GM21390 (cell line): ENCODE measurements around the gene ARHGEF7.
A peak's percentile ranks its signal among the peaks of the same experiment; 100 is the strongest.

Source experiments
- ATAC-seq: cut with Tn5 transposase; IDR thresholded peaks from one replicate; pipeline ENCODE4 v1.9.1; 2021; ENCODE audit not compliant: unreplicated experiment

ARHGEF7 gene

DNA sequence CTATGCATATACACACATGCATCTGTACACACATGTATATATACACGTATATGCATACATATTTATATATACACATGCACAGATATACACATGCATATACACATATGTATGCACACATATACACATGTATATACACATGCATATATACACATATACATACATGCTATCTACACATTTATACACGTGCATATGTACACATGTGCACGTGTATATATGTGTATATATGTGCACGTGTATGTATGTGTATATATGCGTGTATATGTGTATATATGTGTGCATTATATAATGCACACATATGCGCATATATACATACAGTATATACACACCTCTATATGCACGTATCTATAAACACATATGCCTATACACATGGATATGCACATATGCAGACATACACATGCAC is 17.8 kb downstream of the ARHGEF7 start:
- ATAC-seq = no peak

DNA sequence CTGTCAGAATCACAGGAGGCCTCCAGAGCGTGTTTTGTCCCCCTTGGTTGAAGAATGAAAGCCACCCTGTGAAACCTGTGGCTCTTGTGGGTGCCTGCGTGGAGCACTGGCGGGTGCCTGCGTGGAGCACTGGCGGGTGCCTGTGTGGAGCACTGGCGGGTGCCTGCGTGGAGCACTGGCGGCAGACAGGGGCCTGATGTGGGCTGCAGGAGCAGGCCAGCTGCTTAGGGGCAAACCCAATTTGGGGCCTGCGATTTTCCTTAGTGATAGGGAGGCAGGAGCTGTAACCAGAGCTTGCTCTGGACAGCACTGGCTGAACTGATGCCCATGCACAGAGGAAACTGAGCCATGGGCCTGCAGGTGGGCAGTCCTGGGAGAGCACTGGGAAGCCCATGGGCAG is 24.3 kb downstream of the ARHGEF7 start:
- ATAC-seq = no peak

- no peak for ATAC-seq
Observed at GRCh38 chr13:111139873-111140561, 24.9 kb downstream of the ARHGEF7 start.

- ATAC-seq = no peak
Observed at GRCh38 chr13:111140562-111141105, 25.5 kb downstream of the ARHGEF7 start.

- no peak for ATAC-seq
Observed at GRCh38 chr13:111142472-111142871, 27.4 kb downstream of the ARHGEF7 start.

- no peak for ATAC-seq
Observed at GRCh38 chr13:111143865-111144540, 28.9 kb downstream of the ARHGEF7 start.

- no peak for ATAC-seq
Observed at GRCh38 chr13:111145071-111145470, 30.0 kb downstream of the ARHGEF7 start.

GRCh38 chr13:111145506-111145905 is 30.4 kb downstream of the ARHGEF7 start:
- ATAC-seq = no peak

DNA sequence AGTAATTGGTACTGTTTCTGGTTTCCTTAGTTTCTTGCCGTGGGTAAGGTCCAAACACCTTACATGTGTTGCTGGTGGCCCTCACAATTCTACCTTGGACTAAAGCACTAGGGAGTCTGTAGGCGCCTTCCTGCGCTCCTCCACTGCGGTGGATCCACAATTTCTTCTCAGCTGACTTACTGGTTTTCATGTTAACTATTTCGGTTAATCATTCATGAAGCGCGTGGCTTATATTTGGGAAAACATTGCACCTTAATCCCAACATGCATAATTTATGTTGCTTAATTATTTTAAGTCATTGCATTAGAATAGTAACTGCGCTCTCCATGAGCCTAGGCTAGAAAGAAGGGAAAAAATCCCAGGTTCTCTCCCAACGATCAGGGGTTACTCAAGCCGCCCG is 37.7 kb downstream of the ARHGEF7 start:
- no peak for ATAC-seq

DNA sequence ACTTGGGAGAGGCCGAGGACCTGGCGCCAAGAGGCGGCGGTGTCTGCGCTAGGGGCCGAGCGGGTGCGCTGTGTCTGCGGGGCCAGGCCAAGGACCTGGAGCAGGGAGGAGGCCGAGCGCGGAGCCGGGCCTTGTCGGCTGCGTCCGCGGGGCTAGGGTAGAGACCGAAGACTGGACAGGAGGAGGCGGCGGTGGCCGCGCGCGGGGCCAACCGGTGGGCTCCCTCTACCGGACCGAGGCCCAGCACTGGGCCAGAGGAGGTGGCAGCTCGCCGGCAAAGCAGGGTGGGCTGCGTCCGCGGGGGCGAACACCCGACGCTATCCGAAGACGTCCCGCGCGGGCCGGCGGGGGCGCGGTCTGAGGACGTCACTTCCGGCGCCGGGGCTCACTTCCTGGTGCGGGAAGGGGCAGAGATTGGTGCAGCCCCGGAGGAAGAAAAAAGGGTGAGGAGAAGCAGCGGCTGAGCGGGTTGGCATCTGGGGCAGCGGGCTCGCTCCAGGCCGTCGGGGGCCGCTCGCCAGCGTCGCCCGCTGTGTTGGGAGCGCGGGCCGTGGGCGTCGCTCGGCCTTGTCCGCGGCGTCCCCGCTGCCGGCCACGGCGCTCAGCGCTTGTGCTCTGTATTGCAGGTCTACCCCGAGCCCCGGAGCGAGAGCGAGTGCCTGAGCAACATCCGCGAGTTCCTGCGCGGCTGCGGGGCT is 38.3 kb downstream of the ARHGEF7 start:
- peak; percentile 90 for ATAC-seq

DNA sequence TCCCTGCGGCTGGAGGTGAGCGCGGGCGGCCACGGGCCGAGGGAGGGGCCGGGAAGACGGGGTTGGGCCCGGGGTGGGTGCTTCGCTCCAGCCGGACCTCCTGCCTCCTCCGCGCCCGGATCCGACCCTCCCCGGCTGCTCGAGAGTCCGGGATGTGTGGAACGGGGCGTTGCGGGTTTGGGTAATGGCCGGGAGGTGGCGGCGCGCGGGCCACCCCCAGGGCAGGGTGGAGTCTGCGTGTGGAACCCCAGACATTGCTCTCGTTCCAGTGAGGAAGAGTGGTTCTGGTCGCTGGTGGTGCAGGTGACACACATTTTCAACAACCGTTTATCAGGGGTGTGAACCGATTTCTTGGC is 38.8 kb downstream of the ARHGEF7 start:
- ATAC-seq = peak; percentile 51

DNA sequence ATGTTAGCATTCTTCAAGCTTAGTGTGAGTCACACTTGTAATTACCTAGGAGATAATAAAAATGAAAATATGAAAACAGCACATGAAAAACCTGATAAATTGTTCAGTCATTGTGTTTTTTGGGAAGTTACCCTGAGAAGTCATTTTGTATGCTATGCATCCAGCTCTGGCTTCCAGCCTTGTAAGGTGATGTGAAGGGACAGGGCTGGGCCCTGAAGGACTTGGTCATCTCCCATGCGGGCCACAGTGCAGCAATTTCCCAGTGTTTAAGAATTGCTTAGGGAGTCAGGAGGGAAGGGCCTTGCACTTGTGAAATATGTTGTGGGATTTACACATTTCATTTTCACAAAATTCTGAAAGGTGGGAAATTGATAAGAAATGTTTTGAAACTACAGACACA is 41.3 kb downstream of the ARHGEF7 start:
- no peak for ATAC-seq

DNA sequence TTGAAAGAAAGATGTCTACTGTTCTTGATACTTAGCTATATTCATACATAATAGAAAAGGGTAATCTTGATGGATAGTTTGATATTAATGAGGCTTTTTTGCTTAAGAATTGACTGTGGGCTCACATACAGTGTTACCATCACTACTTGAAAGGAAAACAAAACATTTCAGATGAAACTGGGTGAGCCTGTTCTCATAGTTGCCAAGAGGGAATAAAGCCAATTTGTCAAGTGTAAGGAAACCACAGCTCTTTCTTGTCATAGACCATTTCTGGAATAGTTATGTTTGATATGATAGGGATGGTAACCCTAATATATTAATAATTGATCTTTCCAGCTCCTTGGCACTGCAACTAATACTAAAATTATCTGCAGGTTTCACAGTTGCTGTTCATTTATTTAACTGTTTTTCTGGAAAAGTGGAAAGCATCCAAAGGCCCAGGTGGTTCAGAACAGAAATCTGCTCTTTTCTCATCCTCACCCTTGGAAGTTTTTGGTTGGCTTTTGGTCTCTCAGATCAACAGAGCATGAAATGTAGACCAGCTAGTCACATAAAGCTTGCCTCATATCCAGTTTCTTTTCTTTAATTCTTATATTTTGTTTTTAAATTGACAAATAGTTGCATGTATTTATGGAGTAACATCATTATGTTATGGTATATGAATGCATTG is 43.2 kb downstream of the ARHGEF7 start:
- ATAC-seq = no peak

GRCh38 chr13:111159362-111160320 is 44.5 kb downstream of the ARHGEF7 start:
- ATAC-seq = no peak

DNA sequence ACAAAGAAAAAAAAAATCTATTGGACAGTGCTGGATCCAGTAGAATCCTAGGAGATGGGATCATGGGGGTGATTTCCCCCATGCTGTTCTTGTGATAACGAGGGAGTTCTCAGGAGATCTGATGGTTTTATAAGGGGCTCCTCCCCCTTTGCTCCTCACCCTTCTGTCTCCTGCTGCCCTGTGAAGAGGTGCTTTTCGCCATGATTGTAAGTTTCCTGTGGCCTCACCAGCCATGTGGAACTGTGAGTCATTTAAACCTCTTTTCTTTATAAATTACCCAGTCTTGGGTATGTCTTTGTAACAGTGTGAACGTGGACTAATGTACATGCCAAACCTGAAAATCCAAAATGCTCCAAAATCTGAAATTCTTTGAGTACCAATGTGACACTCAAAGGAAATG is 45.5 kb downstream of the ARHGEF7 start:
- ATAC-seq = no peak

GRCh38 chr13:111161601-111162600 is 46.8 kb downstream of the ARHGEF7 start:
- peak; percentile 52 for ATAC-seq

DNA sequence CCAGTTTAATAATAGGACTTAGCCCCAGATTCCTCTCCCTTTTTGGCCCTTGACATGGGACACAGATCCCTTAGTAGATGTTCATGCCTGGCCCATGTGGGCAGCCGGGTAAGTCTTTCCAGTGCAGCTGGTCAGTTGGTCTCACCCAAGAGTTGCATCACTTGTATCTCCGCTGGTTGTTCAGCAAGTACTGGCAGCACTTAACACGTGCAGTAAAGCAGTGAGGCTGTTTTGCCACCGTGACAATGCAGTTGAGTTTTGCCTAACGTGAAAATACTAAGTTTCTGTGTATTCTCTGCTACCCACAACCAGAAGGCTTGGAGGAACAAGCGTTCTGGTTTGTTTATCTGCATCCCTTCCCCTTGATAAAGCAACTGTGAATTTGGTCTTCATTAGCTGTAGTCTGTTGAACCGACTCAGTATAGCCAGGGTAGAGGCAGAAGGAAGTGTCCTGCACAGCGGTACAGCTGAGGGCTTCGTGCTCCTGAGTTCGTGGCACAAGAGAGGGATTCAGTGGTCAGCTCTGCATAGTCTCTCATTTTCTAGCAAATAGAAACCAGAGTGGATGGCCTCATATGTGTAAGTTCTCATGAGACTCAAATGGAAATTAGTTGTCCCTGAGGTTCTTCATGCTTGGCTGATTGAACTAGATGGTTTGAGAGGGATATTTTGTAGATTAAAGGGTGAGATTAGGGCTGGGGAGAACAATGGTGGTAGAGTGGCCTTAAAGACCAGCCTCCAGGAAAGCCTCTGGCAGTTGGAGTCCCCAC is 50.3 kb downstream of the ARHGEF7 start:
- ATAC-seq = peak; percentile 57
